NCI-H187 treated with DMSO at 0.1 percent for 48 hours (cell line): Measurements from ENCODE around the gene ANAPC4.

ENCODE experiments used
- DNase-seq: peaks from one replicate; lab custom pipeline; 2025; lab: John Stamatoyannopoulos, UW

The ANAPC4 gene

DNA sequence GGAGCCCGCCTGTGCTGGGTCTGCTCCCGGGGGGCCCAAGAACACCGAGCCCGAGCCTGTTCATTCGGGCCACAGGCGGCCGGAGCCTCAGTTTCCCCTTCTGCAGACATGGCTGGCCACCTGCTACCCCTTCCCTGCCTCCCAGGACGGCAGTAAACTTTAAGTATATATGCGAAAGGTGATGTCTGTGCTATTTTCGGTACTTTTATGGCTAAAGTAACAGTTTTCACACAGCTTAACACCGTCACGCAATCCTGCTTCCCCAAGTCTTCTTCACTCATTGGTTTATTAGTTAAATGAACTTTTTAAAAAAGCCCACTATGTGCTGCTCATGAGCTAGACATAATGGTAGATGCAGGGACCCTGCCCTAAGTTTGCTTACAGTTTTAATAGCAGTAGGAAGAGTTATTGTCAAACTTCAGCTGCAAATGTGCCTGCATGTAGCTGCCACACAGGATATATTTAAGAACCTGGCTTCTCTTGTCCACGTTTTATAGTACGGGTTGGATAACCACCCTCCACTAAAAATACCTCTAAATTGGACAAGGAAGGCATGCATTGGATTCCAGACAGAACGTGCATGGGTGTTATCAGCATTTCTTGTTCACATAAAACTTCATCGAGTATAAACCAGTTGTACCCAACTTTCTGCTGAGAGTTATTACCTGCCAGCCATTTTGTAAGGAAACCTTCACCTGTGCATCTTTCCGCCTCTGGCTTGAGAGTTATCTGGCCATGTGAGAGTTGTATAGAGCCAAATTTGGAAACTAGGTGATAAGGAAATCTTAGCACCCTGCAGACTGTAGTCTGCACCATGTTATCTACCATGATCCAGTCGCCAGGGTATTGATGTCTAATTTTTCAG lies 741 bp downstream of the ANAPC4 start:
- no peak for DNase-seq

DNA sequence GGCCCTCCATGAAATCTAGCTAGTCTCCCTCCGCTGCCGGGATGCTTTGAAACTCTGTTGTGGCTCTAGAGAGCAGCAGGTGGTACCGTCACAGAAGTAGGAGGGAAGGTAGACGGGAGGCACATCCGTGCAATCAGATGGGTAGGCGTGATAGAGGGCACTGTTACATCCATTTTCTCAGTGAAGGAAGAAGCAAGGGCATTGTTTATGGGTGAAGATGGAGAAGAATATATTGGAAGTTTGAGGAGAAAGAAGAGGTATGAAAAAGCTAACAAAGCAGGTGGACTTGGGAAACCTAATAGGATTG lies 1.3 kb downstream of the ANAPC4 start:
- DNase-seq = no peak

DNA sequence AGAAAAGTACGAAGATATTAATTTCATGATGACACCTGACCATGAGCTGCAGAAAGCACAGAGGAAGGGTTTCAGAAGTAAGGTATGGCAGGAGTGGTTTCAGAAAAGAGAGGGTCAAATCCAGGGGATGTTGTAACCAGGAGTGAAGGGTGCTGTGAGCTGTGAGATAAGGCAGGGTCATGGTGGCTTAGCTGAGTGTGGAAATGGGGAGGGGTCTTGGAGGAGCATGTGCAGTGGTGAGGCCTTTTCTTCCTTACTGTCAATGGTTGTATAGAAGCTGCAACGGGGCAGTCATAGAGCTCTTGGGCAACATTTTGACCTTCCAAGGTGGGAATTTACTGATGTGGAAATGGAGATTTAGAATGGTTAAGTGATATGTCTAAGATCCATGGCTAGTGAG lies 2.5 kb downstream of the ANAPC4 start:
- DNase-seq = no peak

DNA sequence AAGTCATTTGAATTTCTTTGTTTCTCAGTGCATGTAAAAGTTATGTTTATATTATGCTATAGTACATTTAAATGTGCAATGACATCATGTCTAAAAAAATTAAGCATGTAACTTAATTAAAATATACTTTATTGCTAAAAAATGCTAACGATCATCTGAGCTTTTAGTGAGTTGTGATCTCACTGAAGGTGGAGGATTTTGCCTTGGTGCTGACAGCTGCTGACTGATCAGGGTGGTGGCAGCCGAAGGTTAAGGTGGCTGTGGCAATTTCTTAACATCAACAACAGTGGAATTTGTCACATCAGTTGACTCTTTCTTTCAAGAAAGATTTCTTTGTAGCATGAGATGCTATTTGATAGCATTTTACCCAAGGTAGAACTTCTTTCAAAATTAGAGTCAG lies 6.6 kb downstream of the ANAPC4 start:
- DNase-seq = no peak

DNA sequence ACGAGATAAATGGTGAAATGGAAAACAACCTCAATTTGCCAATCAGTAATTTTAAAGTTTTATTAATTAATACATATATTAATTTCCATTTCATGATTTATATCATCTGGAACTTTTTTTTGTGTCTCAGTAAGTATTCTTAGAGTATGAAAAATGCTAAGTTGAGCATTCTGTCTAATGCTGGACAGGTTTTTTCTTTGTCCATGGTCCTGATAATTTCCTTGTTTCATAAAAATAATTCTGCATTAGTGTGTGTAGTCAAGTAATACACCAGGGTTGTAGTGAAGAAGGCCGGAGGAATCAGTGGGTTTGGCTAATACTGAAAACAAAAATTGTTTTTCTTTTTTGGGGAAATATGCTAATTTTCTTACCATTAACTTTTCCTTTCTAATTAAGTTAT lies 9.9 kb downstream of the ANAPC4 start:
- DNase-seq = no peak

DNA sequence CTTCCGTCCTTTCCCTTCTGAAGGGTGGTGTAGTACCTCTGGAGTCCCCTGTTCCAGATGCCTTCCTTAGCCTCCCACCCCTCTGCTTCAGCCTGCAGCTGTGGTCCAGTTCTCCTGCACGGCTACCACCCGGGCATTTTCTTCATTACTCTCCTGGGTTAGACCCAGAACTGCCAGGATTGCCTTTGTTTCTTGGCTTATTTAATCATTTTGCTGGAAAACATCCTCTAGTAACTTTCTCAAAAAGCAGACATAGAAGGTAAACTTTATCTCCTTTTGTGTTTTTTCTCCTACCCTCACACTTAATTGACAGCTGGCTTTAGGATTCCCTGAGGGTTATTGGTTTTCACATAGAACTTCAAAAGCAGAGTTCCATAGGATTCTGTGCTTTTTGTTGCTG lies 20.2 kb downstream of the ANAPC4 start:
- DNase-seq = no peak

DNA sequence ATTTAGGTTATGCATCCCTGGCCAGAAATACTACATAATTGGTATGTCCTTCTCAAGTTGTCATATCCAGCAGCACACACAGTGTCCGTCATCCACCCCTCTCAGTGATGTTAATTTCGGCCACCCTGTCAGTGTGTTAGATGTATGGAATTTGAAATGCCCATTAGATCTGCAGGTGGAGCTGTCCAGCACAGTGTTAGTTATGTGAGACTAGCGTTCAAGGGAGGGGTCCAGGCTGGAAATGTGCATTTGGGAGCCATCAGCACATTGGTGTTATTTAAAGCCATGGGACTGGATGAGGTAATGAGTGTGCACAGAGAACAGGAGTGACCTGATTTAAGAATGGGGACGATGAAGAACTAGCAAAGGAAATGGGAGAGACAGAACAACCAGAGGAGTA lies 22.4 kb downstream of the ANAPC4 start:
- DNase-seq = no peak

DNA sequence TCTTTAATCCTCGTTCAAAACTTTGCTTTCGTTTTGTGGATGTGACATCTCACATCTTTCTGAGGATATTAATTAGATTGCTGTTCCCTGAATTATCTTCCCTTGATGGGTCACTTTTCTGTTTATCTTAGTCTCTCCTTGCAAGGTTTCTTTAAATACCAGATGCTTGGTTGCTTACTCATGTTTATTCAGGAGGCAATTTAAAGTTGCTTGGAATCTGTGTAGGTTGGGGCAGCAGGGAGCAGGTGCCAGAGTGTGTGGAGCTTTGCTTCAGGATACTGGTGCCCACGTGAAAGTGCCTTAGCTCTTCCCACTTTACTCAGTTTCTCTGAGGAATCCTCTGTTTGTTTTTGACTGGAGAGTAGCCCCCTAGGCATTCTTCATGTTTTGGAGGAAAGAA lies 24.0 kb downstream of the ANAPC4 start:
- DNase-seq = no peak

DNA sequence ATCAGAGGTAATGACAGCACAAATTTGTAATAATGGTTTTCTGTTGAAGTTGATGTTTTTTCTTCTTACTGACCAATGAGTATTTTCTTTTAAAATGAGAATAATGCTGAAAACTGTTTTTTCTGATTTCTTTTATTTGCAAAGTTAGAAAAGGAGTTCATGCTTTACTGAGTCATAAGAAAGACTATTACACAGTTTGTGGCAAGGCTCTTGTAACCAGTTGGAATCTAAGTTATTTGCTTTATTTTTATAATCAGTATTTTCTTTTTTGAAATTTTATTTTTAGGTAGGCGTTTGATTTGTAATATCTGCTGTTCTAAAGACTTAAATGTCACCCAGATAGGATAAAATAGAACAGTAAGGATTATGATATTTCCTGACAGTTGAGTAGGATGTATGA lies 25.5 kb downstream of the ANAPC4 start:
- DNase-seq = no peak

DNA sequence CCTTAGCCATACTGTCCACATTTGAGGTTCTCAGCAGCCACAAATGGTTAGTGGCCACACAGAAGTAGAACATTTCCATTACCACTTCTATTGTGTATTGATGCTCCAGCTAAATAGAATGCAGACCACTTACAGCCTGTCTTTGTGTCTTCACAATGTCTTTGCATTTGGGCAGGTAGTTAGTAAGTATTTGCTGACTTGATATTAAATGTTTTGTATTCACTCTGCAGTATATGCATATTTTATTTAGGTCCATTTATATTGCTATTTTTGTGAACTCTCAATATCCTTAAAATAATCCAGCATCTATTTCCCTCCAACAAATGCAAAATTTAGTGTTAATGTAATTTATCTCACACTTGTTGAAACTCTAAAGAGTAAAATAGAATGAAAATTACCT lies 26.6 kb downstream of the ANAPC4 start:
- no peak for DNase-seq

DNA sequence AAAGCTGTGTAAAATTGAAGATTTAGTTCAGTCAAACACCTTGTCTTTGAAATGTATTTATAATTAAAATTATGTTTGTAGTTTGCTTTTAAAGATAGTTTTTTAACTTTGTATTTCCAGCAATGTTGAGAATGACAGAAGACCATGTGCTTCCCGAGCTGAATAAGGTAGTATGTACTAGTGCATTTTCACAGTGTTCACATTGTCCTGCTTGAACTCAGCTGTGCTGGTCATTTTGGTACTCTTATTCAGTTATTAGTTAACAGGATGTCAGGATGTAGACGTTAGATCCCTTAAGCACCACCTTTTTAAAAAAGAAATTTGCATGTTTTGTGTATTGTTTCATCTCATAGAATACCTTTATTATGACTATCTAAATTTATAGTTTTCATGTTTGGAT lies 28.4 kb downstream of the ANAPC4 start:
- no peak for DNase-seq

DNA sequence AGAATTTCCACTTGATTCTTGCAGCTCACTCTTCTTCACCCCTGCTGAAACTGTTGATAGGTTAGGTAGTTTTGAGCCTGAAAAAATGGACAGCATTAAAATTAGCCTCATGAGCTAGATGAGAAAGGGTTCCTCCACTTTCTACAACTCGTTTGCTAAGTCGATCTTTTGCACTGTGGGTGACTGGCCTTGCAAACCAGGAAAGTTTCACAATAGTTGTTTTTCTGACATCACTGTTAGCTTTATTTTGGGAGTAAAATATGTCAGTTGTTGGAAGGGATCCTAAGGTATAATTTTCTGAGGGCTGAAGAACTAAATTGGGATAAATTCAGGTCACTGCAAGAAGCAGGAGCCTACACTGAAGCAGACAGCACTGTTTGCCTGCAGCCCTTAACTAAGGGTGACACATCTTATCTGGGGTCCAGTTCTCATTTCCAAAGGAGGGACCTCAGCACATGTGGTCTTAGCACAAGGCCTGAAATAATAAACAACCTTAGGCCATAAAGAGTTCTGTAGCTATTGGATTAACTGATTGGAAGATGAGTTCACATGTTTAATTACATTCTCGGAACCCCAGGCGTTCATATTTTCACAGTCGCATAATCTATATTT lies 29.1 kb downstream of the ANAPC4 start:
- no peak for DNase-seq

DNA sequence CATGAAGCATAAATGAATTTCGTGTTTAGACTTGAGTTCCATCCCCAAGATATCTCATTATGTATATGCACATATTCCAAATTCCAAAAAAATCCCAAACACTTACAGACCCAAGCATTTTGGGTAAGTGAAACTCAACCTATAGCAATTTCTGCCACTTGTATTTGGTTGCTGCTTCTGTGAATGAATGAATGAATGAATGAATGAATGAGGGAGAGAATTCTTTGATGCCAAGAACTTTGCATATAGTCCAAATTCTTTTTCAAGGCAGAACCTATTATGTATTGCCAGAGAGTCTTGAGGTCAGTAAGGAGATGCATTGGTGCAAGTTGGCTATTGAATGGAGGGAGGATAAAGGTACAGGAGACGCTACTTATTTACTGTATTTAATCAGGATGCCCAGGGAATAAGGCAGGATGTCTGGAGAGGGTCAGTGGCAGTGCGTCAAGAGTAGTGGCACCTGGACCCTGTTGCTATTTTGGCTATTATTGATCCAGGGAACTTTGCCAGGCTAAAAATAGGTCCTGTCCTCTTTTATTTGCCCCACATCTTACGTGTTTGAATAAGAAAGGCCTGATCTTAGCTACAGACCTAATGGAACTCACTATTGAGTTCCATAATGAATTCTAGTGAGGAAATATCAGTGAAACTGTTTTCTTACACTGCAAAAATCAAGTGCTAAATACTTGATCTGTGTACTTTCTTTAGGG lies 33.9 kb downstream of the ANAPC4 start:
- DNase-seq = no peak

DNA sequence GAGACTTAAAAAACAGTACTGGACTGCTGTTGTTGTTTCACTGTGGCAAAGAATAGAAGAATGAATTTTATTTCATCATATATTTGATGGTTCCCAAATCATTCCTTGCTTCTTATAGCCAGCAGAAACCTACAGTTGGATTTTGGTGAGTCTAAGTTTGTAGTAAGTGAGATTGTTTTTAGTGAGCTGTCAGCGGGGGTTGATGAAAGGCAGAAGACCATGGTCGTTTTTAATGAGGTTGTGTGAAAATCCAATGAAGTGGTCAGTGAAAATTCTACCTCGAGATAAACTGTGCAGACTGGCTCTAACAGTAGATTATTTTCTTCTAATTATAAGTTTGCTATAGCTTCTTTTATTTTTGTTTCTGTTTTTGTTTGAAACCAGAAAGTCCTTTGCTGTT lies 36.2 kb downstream of the ANAPC4 start:
- DNase-seq = no peak

DNA sequence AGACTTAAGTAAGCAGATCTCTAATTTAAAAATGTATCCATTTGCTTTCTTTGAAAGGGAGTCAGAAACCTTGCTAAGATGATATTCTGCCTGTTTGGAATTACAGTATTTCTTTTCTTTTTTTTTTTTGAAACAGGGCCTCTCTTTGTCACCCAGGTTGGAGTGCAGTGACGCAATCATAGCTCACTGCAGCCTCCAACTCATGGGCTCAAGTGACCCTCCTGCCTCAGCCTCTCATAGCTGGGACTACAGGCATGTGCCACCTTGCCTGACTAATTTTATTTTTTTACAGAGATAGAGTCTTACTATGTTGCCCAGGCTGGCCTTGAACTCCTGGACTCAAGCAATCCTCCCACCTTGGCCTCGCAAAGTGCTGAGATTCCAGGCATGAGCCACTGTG lies 40.0 kb downstream of the ANAPC4 start:
- no peak for DNase-seq

DNA sequence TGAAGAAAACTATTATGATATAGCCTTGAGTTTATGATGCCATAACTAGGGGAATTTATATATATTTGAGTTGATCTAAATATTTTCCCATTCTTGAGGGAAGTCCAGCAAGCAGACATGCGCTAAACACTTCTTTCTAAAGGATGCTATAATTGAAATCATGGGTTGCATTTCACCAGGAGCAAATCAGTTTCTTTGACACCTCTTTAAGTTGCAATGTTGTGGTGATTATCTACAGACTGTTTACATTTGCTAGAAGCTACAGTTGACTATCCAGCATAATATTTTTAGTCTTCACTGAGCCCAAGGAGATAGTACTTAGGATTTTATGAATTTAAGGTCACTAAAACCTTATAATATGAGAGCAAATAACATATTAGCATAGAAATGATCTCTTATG lies 43.9 kb downstream of the ANAPC4 start:
- no peak for DNase-seq

DNA sequence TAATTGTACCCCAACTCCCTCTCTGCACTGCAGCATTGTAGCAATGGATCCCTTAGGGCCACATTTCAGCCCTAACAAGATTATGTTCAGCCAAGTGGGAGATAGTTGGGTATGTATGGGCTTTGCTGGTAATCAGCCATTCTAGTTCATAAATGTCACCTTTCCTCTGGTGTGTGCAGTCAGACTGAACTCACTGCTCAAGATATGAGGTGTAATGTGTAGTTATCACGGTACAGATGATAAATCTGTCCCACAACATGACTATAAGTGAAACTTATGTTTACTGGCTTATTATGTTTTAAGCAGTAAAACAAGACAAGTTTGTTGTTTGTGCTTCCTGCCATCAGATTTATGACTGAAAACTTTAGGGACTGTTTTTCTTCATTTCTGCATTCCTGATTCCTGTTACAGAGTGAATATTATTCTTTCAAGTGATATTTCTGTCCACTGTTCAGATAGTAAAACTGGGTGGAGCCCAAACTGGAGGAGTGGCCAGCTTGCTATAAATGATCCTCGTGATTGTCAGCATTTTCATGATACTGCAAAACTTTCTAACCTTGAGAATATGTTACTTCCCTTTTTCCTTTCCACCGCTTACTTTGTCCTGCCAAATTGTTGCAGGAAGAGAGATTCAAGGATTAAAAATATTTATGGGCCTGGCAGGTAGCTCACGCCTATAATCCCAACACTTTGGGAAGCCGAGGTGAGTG lies 44.9 kb downstream of the ANAPC4 start:
- no peak for DNase-seq

DNA sequence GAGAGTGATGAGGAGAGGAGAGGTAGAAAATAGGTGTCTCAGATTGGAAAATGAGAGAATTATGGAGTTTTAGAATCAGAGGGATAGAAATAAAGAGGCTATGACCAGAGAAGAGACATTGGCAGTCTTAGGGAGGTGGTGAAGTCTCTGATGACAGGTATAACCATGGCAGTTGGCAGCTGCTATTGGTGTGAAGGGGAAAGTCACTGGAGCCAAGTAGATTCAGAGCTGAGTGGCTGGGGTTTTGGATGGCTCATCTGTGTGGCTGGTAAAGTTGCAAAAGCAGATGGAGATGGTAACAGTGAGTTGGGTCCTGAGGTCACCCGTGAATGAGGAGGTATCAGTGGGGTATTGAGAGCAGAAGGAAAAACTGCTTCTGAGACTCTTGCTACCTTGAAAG lies 46.5 kb downstream of the ANAPC4 start:
- no peak for DNase-seq

DNA sequence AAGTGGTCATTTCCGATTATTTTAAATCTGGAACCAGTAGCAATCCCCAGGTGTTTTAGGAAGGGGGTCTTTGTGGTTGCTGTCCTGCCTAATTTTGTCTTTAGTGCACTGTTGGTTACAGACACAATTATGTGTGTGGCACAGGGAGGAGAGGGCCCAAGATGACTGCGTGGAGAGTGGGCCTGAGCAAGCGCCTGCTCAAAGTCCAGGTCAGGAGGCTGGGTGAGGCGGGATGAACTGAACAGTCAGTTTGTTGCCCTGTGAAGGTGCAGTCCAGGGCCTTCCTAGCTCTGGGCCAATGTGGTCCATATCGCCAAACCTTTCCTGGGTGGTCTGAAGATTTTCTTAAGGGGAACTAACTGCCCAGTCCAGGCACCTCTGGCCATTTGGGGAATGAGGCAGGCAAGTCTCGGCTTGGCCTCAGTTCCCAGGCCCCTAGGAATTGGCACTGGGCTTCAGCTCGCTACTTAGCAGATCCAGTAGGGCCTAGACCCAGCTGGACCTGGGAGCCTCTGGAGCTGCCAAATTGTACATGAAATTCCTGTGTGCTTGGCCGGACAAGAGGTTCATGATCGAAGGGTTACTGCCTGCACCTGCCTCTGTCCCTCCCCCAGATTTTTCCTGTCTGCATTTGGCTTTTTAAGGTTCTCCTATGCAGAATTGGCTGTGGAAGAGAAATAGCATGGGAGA lies 47.6 kb downstream of the ANAPC4 start:
- no peak for DNase-seq

DNA sequence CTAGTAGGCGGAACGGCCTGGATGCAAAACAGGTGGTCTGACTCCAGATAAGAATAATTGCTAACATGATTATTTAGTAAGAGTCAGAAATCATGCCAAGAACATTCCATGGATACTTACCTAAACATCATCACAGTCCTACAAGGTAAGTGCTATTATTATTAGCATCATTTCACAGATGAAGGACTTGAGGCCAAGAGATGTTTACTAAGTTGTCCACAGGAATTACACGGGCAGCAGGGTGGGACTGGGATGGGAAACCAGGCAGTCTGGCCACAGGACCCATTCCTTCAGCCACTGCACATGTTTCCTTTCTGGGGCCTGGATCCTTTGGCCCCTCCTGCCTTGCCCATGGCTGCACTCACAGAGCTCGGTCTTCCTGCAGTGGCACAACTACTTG lies 48.3 kb downstream of the ANAPC4 start:
- DNase-seq = no peak

DNA sequence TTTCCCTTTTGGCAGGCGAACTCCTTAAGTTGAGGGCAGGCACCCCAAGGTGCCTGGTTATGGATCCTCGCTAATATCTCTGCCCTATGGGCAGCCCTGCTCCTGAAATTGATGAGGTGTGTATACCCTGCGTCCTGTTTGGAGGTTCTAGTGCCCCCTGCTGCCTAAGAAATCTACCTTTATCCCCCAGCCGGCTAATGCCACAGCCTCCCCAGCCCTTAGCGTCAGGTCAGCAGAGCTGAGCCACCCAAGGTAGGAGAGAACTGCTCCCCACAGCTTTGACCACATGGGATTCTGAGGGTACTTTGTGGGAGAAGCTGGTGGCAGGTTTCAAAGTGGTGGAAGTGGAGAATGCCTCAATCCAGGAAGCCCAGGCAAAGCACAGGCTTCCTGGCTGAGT lies 50.8 kb downstream of the ANAPC4 start:
- DNase-seq = no peak

DNA sequence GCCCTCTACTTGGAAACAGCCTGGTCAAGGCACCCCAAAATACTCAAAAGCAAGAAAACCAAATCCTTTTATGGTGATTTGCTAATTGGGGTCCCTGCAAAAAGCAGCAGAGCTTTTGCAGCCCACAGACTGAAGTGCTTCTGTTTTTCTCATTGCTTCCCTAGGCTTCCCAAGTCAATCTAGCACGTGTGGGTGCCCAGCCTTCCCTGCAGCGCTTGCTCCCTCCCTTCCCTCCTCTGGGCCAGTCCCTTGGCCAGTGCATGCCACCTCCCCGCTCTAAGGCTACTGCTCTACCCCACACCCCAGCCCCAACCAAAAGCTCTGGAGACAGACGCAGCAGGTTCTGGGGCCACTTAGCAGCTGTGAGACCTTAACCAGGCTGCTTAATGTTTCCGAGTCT lies 53.6 kb downstream of the ANAPC4 start:
- DNase-seq = no peak
